ENCODE results near the gene PCDHGB4.
A peak's percentile ranks its signal among the peaks of the same experiment; 100 is the strongest.
"Not testable (repeated sequence)": the region's sequence is repeated elsewhere in the genome, so short reads cannot be mapped to it uniquely, and the experiment has no call there.

Gene PCDHGB4

DNA sequence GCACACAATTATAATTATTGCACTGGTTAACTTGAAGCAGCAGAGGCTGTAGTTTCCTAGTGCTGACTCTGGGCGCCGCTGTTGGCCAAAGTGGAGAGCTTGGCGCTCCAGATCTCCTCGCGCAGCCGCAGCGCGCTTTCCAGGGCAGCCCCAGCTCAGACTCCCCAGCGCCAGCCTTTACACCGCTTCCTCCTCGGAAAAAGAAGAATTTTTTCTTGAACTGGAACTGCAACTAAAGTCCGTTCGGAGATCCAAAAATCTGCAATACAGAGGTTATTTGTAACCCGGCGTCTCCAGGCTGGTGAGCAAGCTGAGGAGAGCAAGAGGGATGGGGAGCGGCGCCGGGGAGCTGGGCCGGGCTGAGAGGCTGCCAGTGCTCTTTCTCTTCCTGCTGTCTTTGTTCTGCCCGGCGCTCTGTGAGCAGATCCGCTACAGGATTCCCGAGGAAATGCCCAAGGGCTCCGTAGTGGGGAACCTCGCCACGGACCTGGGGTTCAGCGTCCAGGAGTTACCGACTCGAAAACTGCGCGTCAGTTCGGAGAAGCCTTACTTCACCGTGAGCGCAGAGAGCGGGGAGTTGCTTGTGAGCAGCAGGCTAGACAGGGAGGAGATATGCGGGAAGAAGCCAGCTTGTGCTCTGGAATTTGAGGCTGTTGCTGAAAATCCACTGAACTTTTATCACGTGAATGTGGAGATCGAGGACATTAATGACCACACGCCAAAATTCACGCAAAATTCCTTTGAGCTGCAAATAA is at the start of gene PCDHGB4:
TSS of gene PCDHGB4 (plus strand) at position 142 of the 755 bp plus-strand sequence. CDS start at position 329, 187 bp downstream.
- TF ChIP-seq CTCF (IDR thresholded peaks at IDR 0.05; ENCODE audit: low read depth, low read length) = peak; percentile 48
- peak within 1 kb of the TSS; percentile 41 for H3K4me3 ChIP-seq (ENCODE audit: low read depth, low read length)

DNA sequence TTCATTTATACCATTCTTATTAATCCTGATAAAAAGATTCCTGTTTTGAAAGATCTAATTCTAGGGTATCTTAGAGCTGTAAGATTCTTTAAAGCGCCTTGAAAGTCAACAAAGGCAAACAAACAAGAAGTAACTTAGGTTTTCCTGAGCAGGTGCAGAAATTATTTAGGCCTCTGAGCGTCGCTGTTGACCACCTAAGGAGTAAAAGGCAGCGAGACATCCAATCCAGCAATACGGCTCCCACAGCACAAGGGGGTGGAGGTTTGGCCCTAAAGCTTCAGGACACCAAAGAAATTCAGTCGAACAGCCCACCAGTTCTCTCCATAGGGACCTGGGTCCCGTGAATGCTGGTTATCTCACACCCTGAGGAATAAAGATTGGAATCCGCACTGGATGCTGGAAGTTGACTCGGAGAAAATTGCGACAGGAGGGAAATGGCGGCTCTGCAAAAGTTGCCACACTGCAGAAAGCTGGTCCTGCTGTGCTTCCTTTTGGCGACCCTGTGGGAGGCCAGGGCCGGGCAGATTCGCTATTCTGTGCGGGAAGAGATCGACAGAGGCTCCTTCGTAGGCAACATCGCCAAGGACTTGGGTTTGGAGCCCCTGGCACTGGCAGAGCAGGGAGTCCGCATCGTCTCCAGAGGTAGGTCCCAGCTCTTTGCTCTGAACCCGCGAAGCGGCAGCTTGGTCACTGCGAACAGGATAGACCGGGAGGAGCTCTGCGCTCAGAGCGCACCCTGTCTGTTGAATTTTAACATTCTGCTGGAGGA is 48.8 kb upstream of the PCDHGB4 start, which contains the start of gene PCDHGA2:
TSS of gene PCDHGA2 (plus strand) at position 223 of the 769 bp plus-strand sequence.
- peak within 1 kb of the TSS; percentile 59 for H3K4me3 ChIP-seq (ENCODE audit: low read depth, low read length)
- peak; percentile 53 for TF ChIP-seq CTCF (IDR thresholded peaks at IDR 0.05; ENCODE audit: low read depth, low read length)

GRCh38 chr5:141340781-141341354 is 46.6 kb upstream of the PCDHGB4 start:
- H3K4me3 ChIP-seq (ENCODE audit: low read depth, low read length) = not testable (repeated sequence)

GRCh38 chr5:141342773-141343172 is 44.7 kb upstream of the PCDHGB4 start:
- TF ChIP-seq CTCF (IDR thresholded peaks at IDR 0.05; ENCODE audit: low read depth, low read length) = no peak
- H3K4me3 ChIP-seq (ENCODE audit: low read depth, low read length) = 0 out of 2 replicates have a peak overlapping the region, but pooled peaks have one; percentile 1

DNA sequence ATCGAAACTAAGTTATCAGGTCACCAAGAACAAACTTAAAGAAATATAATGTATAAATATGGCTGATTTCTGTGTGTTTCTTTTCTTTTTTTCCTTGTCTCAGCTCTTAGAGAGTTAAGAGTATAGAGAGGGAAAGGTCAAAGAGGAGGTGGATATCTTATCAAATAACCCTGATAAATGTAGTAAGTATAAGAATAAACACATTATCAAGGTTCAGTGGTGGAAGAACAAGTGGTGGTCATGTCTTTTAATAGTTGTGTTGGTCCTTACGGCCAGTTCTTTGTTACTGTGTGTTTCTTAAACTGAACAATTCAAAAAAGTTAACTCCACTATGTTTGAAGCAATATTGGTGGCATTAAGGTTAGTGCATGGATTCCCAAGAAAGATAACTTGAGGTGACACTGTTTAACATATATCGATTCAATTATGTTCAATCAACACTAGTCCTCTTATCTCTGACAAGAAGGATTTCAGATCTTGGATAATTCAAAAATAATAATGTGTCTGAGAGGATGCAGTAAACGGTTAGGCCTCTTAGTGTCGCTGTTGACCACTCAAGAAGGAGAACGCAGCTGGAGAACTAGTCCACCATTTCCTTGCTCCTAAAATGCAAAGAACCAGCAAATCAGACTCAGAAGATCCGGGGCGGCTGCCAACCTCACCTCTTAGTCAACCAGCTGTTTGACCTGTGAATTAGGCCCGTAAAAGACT is 44.1 kb upstream of the PCDHGB4 start, which contains the start of gene PCDHGA3:
TSS of gene PCDHGA3 (plus strand) at position 588 of the 711 bp plus-strand sequence. CDS start 205 bp downstream, outside the sequence.
- 0 out of 2 replicates have a peak within 1 kb of the TSS, but pooled peaks have one; percentile 1 for H3K4me3 ChIP-seq (ENCODE audit: low read depth, low read length)
- peak; percentile 26 for TF ChIP-seq CTCF (IDR thresholded peaks at IDR 0.05; ENCODE audit: low read depth, low read length)

- 0 out of 2 replicates have a peak overlapping the region, but pooled peaks have one; percentile 0 for H3K4me3 ChIP-seq (ENCODE audit: low read depth, low read length)
- no peak for TF ChIP-seq CTCF (IDR thresholded peaks at IDR 0.05; ENCODE audit: low read depth, low read length)
Observed at GRCh38 chr5:141343953-141344463, 43.5 kb upstream of the PCDHGB4 start.

DNA sequence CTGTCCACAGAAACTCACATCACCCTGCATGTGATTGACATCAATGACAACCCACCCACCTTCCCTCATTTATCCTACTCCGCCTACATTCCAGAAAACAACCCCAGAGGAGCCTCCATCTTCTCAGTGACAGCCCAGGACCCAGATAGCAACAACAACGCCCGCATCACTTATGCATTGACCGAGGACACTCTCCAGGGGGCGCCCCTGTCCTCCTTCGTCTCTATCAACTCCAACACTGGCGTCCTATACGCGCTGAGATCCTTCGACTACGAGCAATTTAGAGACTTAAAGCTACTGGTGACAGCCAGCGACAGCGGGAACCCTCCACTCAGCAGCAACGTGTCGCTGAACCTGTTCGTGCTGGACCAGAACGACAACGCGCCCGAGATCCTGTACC is 42.2 kb upstream of the PCDHGB4 start:
- no peak for TF ChIP-seq CTCF (IDR thresholded peaks at IDR 0.05; ENCODE audit: low read depth, low read length)
- no peak overlapping the region for H3K4me3 ChIP-seq (ENCODE audit: low read depth, low read length)

- H3K4me3 ChIP-seq (ENCODE audit: low read depth, low read length) = not testable (repeated sequence)
Observed at GRCh38 chr5:141346017-141346416, 41.5 kb upstream of the PCDHGB4 start.

All from WI38 (cell line).